HepG2 (cell line): Measurements from ENCODE around the gene EPX. TPM values are rescaled to one million over a fixed set of nuclear protein-coding genes. Genes with fewer than 3 reads are reported as not detected.

Experiments used
- AGO2 ChIP-seq: fragments of 200-400 bp; formaldehyde crosslinking; optimal IDR thresholded peaks from 2 replicates; pipeline ENCODE3; 2017; ENCODE audit warnings: mild to moderate bottlenecking, low read depth, low read length, moderate library complexity
- BATF2 ChIP-seq: sonication (generic); formaldehyde crosslinking; IDR thresholded peaks from 2 replicates; pipeline ENCODE4 v1.8.0; 2022; ENCODE audit warnings: mild to moderate bottlenecking, missing genetic modification reagents, moderate library complexity
- ETV6 ChIP-seq: sonication (generic); formaldehyde crosslinking; conservative IDR thresholded peaks from 2 replicates; pipeline ENCODE4 v1.4.0; 2020; ENCODE audit warnings: missing genetic modification reagents
- FOXC1 ChIP-seq: sonication (generic); formaldehyde crosslinking; IDR thresholded peaks from 2 replicates; pipeline ENCODE4 v1.8.0; 2022; ENCODE audit warnings: mild to moderate bottlenecking, missing genetic modification reagents, borderline replicate concordance
- GABPA ChIP-seq, 2 experiments: IDR thresholded peaks; 2 replicates each; pipeline ENCODE4 v1.6.1; 2011 to 2016; ENCODE audit warnings: low read depth in 2 of 2, low read length in 1 of 2, missing biosample characterization in 1 of 2, missing genetic modification characterization in 1 of 2
- GZF1 ChIP-seq: sonication (generic); formaldehyde crosslinking; IDR thresholded peaks from 2 replicates; pipeline ENCODE4 v1.5.1; 2020; ENCODE audit warnings: mild to moderate bottlenecking, missing genetic modification reagents
- HNF1B ChIP-seq: sonication (generic); formaldehyde crosslinking; IDR thresholded peaks from 2 replicates; pipeline ENCODE4 v1.5.1; 2020; ENCODE audit warnings: mild to moderate bottlenecking, moderate library complexity, missing genetic modification reagents
- HOXA7 ChIP-seq: sonication (generic); formaldehyde crosslinking; IDR thresholded peaks from 2 replicates; pipeline ENCODE4 v1.8.1; 2022; ENCODE audit warnings: mild to moderate bottlenecking, missing genetic modification reagents, moderate library complexity
- ISL2 ChIP-seq: sonication (generic); formaldehyde crosslinking; IDR thresholded peaks from 2 replicates; pipeline ENCODE4 v1.5.0; 2020; ENCODE audit warnings: missing genetic modification reagents
- KLF15 ChIP-seq: sonication (generic); formaldehyde crosslinking; IDR thresholded peaks from 2 replicates; pipeline ENCODE4 v1.8.1; 2023; ENCODE audit warnings: borderline replicate concordance, mild to moderate bottlenecking, inconsistent platforms, missing genetic modification reagents, mixed read lengths
- MAFF ChIP-seq: IDR thresholded peaks from 2 replicates; pipeline ENCODE4 v1.6.1; 2011; ENCODE audit warnings: low read depth, low read length, improper control_type of control experiment
- MTF1 ChIP-seq: sonication (generic); formaldehyde crosslinking; IDR thresholded peaks from 2 replicates; pipeline ENCODE4 v1.5.0; 2020; ENCODE audit warnings: missing genetic modification reagents
- NAIF1 ChIP-seq: sonication (generic); formaldehyde crosslinking; IDR thresholded peaks from 2 replicates; pipeline ENCODE4 v1.5.0; 2020; ENCODE audit warnings: mild to moderate bottlenecking, missing genetic modification reagents, borderline replicate concordance
- NR1H2 ChIP-seq: sonication (generic); formaldehyde crosslinking; IDR thresholded peaks from 2 replicates; pipeline ENCODE4 v1.8.1; 2022; ENCODE audit warnings: low read depth, missing genetic modification reagents, borderline replicate concordance
- POLR2G ChIP-seq: fragments of 200-400 bp; formaldehyde crosslinking; IDR thresholded peaks from 2 replicates; pipeline ENCODE4 v1.6.1; 2018; ENCODE audit warnings: mild to moderate bottlenecking, low read depth, low read length, moderate library complexity
- PRMT3 ChIP-seq: sonication (generic); formaldehyde crosslinking; IDR thresholded peaks from 2 replicates; pipeline ENCODE4 v1.8.1; 2022; ENCODE audit warnings: low read depth, mild to moderate bottlenecking, moderate library complexity, missing genetic modification reagents, borderline replicate concordance
- RNF2 ChIP-seq: fragments of 450-650 bp; conservative IDR thresholded peaks from 2 replicates; pipeline ENCODE4 v1.6.1; 2016; ENCODE audit warnings: low read depth
- TMF1 ChIP-seq: sonication (generic); formaldehyde crosslinking; IDR thresholded peaks from 2 replicates; pipeline ENCODE4 v1.8.1; 2022; ENCODE audit warnings: low read depth, missing genetic modification reagents
- TRAFD1 ChIP-seq: sonication (generic); formaldehyde crosslinking; IDR thresholded peaks from 2 replicates; pipeline ENCODE4 v1.5.1; 2020; ENCODE audit warnings: missing genetic modification reagents, mild to moderate bottlenecking, borderline replicate concordance
- ZFP37 ChIP-seq: sonication (generic); formaldehyde crosslinking; IDR thresholded peaks from 2 replicates; pipeline ENCODE4 v1.4.0; 2020; ENCODE audit warnings: missing genetic modification reagents, borderline replicate concordance
- ZMYM2 ChIP-seq: sonication (generic); formaldehyde crosslinking; IDR thresholded peaks from 2 replicates; pipeline ENCODE4 v1.8.0; 2022; ENCODE audit warnings: mild to moderate bottlenecking, missing genetic modification reagents
- ZNF124 ChIP-seq: sonication (generic); formaldehyde crosslinking; IDR thresholded peaks from 2 replicates; pipeline ENCODE4 v1.4.0; 2020; ENCODE audit warnings: missing genetic modification reagents
- ZNF17 ChIP-seq: sonication (generic); formaldehyde crosslinking; IDR thresholded peaks from 2 replicates; pipeline ENCODE4 v1.5.0; 2020; ENCODE audit warnings: mild to moderate bottlenecking, missing genetic modification reagents
- ZNF33A ChIP-seq: sonication (generic); formaldehyde crosslinking; IDR thresholded peaks from 2 replicates; pipeline ENCODE4 v1.5.1; 2020; ENCODE audit warnings: missing genetic modification reagents, mild to moderate bottlenecking, moderate library complexity, borderline replicate concordance
- ZNF790 ChIP-seq: sonication (generic); formaldehyde crosslinking; IDR thresholded peaks from 2 replicates; pipeline ENCODE4 v1.8.0; 2022; ENCODE audit warnings: missing genetic modification reagents, mild to moderate bottlenecking, borderline replicate concordance
- ZSCAN29 ChIP-seq: sonication (generic); formaldehyde crosslinking; conservative IDR thresholded peaks from 2 replicates; pipeline ENCODE4 v1.4.0; 2020; ENCODE audit warnings: mild to moderate bottlenecking, missing genetic modification reagents
- polyA plus RNA-seq, 8 experiments: library from polyadenylated mRNA; depleted of rRNA in 3 of 8; stranded (reverse) in 7 of 8; unstranded in 1 of 8; fragments of >200 nt; fragmentation: Illumina TruSeq in 4 of 8; extraction: Trizol in 4 of 8; gene quantifications; 2 replicates each; pipeline versions ENCODE4 v1.2.1 to v1.2.3, GENCODE V29; 2011 to 2016; ENCODE audit warnings: low read depth in 4 of 8, missing spikeins in 1 of 8, mixed read lengths in 1 of 8; ENCODE audit not compliant: insufficient read depth in 1 of 8
- total RNA-seq, 5 experiments: library from RNA; depleted of rRNA; stranded (reverse); fragments of >200 nt; fragmentation: Illumina TruSeq; extraction: Trizol; gene quantifications; 2 replicates each; pipeline ENCODE4 v1.2.3, GENCODE V29; 2016; ENCODE audit warnings: low read depth in 1 of 5

Gene EPX
- total and polyA plus RNA-seq, 2 of the 13 experiments (the other 11 are each of a cell fraction or from before 2014, with no cell fraction given), result not detected

- TF ChIP-seq NAIF1, result peak; percentile 90
- TF ChIP-seq POLR2G, result peak; percentile 92
- TF ChIP-seq KLF15 (CRISPR knock-in tag), result peak; percentile 25; the same call in 1 of the 2 replicates
- TF ChIP-seq ZNF33A (CRISPR knock-in tag), result no peak
- no peak; the same call in 1 of the 2 replicates for TF ChIP-seq MTF1 (CRISPR knock-in tag)
- peak; percentile 31; the same call in 1 of the 2 replicates for TF ChIP-seq TRAFD1 (CRISPR knock-in tag)
- peak; percentile 53; the same call in 1 of the 2 replicates for TF ChIP-seq ZMYM2 (CRISPR knock-in tag)
- TF ChIP-seq GABPA (IDR thresholded peaks at IDR 0.05; ENCODE audit: low read depth, low read length), result peak; percentile 64
- TF ChIP-seq GABPA (CRISPR knock-in tag; IDR thresholded peaks at IDR 0.05; ENCODE audit: low read depth), result peak; percentile 88
- TF ChIP-seq MAFF, result no peak
- peak; percentile 40; the same call in 1 of the 2 replicates for TF ChIP-seq ETV6
- peak; percentile 76; the same call in 1 of the 2 replicates for TF ChIP-seq HNF1B (CRISPR knock-in tag)
- TF ChIP-seq ZSCAN29 (CRISPR knock-in tag), result peak; percentile 77; the same call in 1 of the 2 replicates
- peak; percentile 62; the same call in 1 of the 2 replicates for TF ChIP-seq ISL2
- TF ChIP-seq PRMT3 (CRISPR knock-in tag), result no peak
- TF ChIP-seq HOXA7 (CRISPR knock-in tag), result no peak
- TF ChIP-seq FOXC1 (CRISPR knock-in tag), result peak; percentile 71
- TF ChIP-seq AGO2, result peak; percentile 56
- TF ChIP-seq GZF1 (CRISPR knock-in tag), result peak; percentile 57; the same call in 1 of the 2 replicates
- 0 out of 2 replicates have a peak, but pooled peaks have one; percentile 79 for TF ChIP-seq ZNF17
- 0 out of 2 replicates have a peak, but pooled peaks have one; percentile 24 for TF ChIP-seq ZFP37
- peak; percentile 56; the same call in 1 of the 2 replicates for TF ChIP-seq TMF1
- TF ChIP-seq RNF2, result peak; percentile 71
- no peak for TF ChIP-seq NR1H2 (CRISPR knock-in tag)
- TF ChIP-seq BATF2 (CRISPR knock-in tag), result no peak
- peak; percentile 56; the same call in 1 of the 2 replicates for TF ChIP-seq ZNF790 (CRISPR knock-in tag)
- TF ChIP-seq ZNF124, result 0 out of 2 replicates have a peak, but pooled peaks have one; percentile 21
Measured at GRCh38 chr17:58219007-58219788, 26.7 kb downstream of the EPX start, which contains the start of gene MKS1 (continued).
